Mucosa of descending colon (tissue), 3 donors: ENCODE results near the gene VAMP2. TPM values are rescaled to one million over a fixed set of nuclear protein-coding genes. Genes with fewer than 3 reads are reported as not detected.
A peak's percentile ranks its signal among the peaks of the same experiment; 100 is the strongest.

ENCODE experiments used
- ATAC-seq: fragments of 200-7000 bp; cut with Tn5 transposase; one replicate; pipeline ENCODE4 v1.9.1; 2020; ENCODE audit warnings: mild to moderate bottlenecking, moderate library complexity
- DNase-seq, 3 donors: peaks; one replicate each; pipeline ENCODE4 v3.0.0-alpha.2; 2020
- H3K36me3 ChIP-seq: fragments of 200-600 bp; one replicate; pipeline ENCODE4 v1.8.0; 2021; ENCODE audit warnings: low read depth, mild to moderate bottlenecking
- H3K4me1 ChIP-seq: fragments of 200-600 bp; one replicate; pipeline ENCODE4 v1.8.0; 2021; ENCODE audit warnings: low read depth, mild to moderate bottlenecking
- H3K4me3 ChIP-seq: fragments of 200-600 bp; one replicate; pipeline ENCODE4 v1.8.0; 2021; ENCODE audit warnings: mild to moderate bottlenecking
- H3K9me3 ChIP-seq: fragments of 200-600 bp; one replicate; pipeline ENCODE4 v1.8.0; 2021; ENCODE audit warnings: mild to moderate bottlenecking
- intact Hi-C, 2 donors: fragments of 100-400 bp; cut with DNase I in 1 of 2; cut with micrococcal nuclease in 1 of 2; formaldehyde crosslinking; loops; one replicate each; pipeline versions ENCODE4 v1.11.0 to v1.11.1; 2022; cut with DNase I, micrococcal nuclease
- total RNA-seq, 3 donors: library from RNA; stranded (reverse); fragmentation: NEBNext Ultra II Directional in 2 of 3; extraction: Animal tissue kit (Norgen Biotek cat#: 25700) in 2 of 3; gene quantifications; one replicate each; pipeline versions ENCODE4 v1.2.1 to v1.2.4, GENCODE V29; 2021 to 2023
- TF ChIP-seq, protein P1 (sequence below): fragments of 200-600 bp; IDR thresholded peaks from one replicate; pipeline ENCODE4 v1.8.0; 2022; ENCODE audit warnings: antibody characterized with exemption, mild to moderate bottlenecking
- donor health status: DM: no; HTN: no; CAD: no; lungs with moderate emphysema.
- donor health status: DM: no; HTN: no; CAD: no.
- donor health status: DM: no; HTN: yes; CAD: no.

VAMP2 gene
- total RNA-seq, 3 donors from 2014 or later = 56.4 to 77.2 (median 62.8) TPM

DNA sequence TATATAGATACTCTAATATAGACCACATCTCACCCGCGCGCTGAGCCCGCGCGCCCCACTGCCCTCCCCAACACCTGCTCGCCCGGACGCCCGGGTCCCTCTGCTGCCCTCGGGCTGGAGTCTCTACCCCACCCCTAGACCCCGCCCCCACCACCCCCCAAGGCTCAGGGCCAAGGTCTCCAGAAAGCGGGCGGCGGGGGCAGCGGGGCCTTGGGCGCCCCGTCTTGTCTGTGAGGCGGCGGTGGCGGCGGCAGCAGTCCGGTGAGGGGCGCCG is 41.4 kb downstream of the VAMP2 start:
- peak in 1 of 3 donors; percentile 63 for DNase-seq
- Histone ChIP-seq H3K4me1 (peaks cover 70% of the 10 kb centered on the region), H3K9me3 (no peaks in the 10 kb centered on the region), H3K4me3 (no peak overlapping the region), H3K36me3 (no peaks in the 10 kb centered on the region)
- TF ChIP-seq, protein P1, sequence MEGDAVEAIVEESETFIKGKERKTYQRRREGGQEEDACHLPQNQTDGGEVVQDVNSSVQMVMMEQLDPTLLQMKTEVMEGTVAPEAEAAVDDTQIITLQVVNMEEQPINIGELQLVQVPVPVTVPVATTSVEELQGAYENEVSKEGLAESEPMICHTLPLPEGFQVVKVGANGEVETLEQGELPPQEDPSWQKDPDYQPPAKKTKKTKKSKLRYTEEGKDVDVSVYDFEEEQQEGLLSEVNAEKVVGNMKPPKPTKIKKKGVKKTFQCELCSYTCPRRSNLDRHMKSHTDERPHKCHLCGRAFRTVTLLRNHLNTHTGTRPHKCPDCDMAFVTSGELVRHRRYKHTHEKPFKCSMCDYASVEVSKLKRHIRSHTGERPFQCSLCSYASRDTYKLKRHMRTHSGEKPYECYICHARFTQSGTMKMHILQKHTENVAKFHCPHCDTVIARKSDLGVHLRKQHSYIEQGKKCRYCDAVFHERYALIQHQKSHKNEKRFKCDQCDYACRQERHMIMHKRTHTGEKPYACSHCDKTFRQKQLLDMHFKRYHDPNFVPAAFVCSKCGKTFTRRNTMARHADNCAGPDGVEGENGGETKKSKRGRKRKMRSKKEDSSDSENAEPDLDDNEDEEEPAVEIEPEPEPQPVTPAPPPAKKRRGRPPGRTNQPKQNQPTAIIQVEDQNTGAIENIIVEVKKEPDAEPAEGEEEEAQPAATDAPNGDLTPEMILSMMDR = no peak
- no peak for ATAC-seq
- intact Hi-C loops = no loop called here

DNA sequence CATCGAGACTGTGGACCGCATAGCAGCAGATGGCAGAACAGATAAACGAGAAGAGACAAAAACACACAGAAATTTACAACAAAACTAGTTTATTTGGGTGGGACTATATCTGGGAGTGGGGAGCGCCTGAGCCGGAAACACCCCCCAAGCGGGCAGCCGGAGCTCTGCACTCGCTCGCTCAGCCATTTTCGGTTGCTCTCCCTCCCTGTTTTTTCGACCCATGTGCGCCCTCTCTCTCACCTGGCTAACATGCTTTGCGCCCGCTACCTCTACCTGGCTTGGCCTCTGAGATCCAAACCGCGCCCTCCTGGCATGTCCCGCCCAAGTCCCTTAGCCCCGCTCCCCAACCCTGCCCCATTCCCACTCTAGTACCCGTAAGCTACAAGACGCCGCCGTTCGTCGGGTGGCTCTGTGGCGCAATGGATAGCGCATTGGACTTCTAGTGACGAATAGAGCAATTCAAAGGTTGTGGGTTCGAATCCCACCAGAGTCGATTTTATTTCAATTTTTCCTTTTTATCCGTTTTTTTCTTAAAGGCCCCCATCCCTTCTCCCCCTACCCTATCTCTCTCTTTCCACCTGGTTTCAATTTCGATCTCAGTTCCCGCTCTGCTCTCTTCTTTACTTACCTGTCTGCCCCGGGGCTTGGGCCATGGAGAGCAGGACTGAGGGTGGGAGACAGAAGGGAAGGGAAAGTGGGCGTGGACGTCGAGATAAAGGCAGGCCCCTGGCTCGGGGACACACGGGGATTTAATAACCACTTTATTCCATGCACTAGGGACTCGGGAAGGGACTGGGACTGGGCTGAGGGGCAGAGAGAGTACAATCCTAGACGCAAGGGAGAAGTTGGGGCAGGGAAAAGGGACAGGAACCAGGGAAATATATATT is 42.0 kb downstream of the VAMP2 start:
- ATAC-seq (peak; percentile 17), DNase-seq (peak; percentile 64 to 84 (median 80))
- Histone ChIP-seq H3K4me1 (peaks cover 66% of the 10 kb centered on the region), H3K36me3 (no peaks in the 10 kb centered on the region), H3K9me3 (no peaks in the 10 kb centered on the region), H3K4me3 (no peak overlapping the region)
- intact Hi-C loops = no loop called here
- TF ChIP-seq, protein P1 = no peak

DNA sequence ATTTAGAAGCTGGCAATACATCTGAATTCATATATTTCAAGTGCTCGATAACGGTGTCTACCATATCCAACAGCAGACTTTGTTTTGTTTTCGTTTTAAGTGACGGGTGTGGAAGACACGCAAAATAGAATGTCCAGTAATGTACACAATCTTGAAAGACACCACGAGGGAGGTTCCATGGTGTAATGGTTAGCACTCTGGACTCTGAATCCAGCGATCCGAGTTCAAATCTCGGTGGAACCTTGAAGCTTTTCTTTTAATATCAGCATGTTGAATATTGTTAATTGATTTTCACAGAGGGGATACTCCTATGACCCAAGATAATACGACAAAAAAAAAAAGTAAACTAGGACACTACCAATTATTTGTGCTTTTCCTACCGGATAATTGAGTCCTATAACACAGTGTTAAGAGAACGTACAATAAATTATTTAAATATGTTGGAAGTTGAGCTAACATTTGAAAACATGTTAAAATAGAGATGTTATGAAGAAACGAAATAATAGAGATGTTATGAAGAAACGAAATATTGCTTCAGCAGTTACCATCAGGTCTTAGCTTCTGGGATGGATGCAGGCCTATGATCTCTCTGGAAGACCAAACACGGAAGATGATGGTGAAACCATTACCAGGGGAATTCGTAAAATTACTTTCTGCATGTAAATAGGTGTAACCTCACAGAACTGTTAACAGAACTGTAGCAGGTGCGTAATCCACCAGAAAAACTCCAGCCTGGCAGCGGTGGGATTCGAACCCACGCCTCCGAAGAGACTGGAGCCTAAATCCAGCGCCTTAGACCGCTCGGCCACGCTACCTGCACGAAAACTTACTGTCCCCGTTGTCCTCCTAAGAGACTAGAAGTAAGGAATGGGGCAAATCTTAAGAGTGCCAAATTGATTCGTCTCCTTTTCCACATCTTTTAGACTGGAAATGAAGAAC is 42.9 kb downstream of the VAMP2 start:
- Histone ChIP-seq H3K36me3 (no peaks in the 10 kb centered on the region), H3K4me3 (no peak overlapping the region), H3K4me1 (peaks cover 57% of the 10 kb centered on the region), H3K9me3 (no peaks in the 10 kb centered on the region)
- DNase-seq (peak; percentile 83 to 87 (median 85)), ATAC-seq (peak; percentile 46)
- intact Hi-C loops = no loop called here
- TF ChIP-seq, protein P1 = no peak

DNA sequence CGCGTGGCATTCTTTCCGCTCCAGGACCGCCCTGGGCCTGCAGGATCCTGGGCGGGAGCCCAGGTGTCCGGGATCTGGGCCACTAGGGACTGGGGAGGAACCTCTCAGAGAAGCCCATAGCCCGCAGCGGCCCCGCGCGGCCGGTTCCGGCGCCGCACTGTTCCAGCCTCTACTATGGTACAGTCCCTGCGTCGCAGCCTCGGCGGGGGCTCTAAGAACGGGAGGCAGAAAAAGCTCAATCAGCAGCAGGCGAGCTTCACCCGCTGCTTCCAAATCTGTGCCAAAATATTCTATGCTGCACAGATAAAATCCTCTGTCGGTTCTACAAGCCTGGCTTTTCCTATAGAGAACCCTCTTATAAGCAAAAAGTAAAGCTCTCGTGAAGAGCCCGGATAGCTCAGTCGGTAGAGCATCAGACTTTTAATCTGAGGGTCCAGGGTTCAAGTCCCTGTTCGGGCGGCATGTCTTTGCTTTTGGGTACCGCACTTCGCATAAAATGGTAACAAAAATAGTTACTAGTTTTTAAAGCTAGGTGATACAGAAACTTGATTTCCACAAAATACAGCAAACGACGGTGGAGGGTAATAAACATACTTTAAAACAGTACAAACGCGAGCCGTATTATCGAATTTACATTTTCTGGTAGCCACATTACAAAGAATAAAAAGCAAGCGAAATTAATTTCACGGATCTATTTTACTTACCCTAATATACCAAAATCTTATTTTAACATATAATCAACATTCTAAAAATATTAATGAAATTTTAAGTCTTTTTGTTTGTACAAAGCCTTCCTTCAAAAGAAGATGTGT is 43.8 kb downstream of the VAMP2 start:
- intact Hi-C loops = no loop called here
- no peak overlapping the region for H3K4me3 ChIP-seq
- no peaks in the 10 kb centered on the region for H3K9me3 ChIP-seq
- ATAC-seq (peak; percentile 78), DNase-seq (peak; percentile 90 to 94 (median 91))
- TF ChIP-seq, protein P1 = peak; percentile 78
- H3K36me3 ChIP-seq = no peaks in the 10 kb centered on the region
- peaks cover 48% of the 10 kb centered on the region for H3K4me1 ChIP-seq
